HCT116 (cell line): Measurements from ENCODE around the gene HADH. TPM values are rescaled to one million over a fixed set of nuclear protein-coding genes. Genes with fewer than 3 reads are reported as not detected.

Experiments
- ATAC-seq: fragments of 200-7000 bp; cut with Tn5 transposase; 2 replicates; pipeline ENCODE4 v1.9.1; 2020; ENCODE audit warnings: mild to moderate bottlenecking, moderate library complexity
- BruUV-seq: library from RNA; stranded (reverse); fragments of 400-500 nt; replicated peaks from 2 replicates; lab custom pipeline; 2021; lab: Mats Ljungman, UMichigan
- CTCF ChIA-PET: fragments of 300-600 bp; sonication (Branson Sonifier 250); formaldehyde crosslinking; loops from one replicate; lab custom pipeline; 2021; ENCODE audit warnings: antibody characterized with exemption; lab: Charles Lee
- POLR2A ChIA-PET: fragments of 300-600, 350-600 bp; sonication (Branson Sonifier 250); formaldehyde crosslinking; loops from one replicate; lab custom pipeline; 2021; ENCODE audit warnings: antibody characterized with exemption; lab: Charles Lee
- RAD21 ChIA-PET, 2 experiments: fragments of 300-600 bp; sonication (Branson Sonifier 250); formaldehyde crosslinking; loops; one replicate each; lab custom pipeline; 2023; ENCODE audit warnings: low total read pairs in 2 of 2; ENCODE audit not compliant: uncharacterized antibody in 2 of 2, unreplicated experiment in 2 of 2, low non-redundant PET in 1 of 2; lab: Charles Lee
- DNase-seq: peaks from one replicate; pipeline ENCODE4 v3.0.0-alpha.2; 2010; ENCODE audit warnings: low read depth, low spot score
- H2AFZ ChIP-seq: fragments of 200-600 bp; shearing (Covaris generic), sonication (generic); 2 replicates; pipeline ENCODE4 v1.6.1; 2017; ENCODE audit warnings: low read depth, mixed run types, mixed read lengths, antibody characterized with exemption, low read length; ENCODE audit not compliant: poor library complexity, severe bottlenecking
- H3K27ac ChIP-seq: 2 replicates; pipeline ENCODE4 v1.5.1; 2012; ENCODE audit warnings: low read depth, low read length
- H3K27me3 ChIP-seq: fragments of 200-600 bp; sonication (generic); 2 replicates; pipeline ENCODE4 v1.6.1; 2016; ENCODE audit warnings: mixed run types, low read length, mixed read lengths; ENCODE audit not compliant: insufficient read depth
- H3K36me3 ChIP-seq, 2 experiments: fragments of 200-500 bp in 1 of 2; fragments of 200-600 bp in 1 of 2; sonication (Bioruptor generic) in 1 of 2; sonication (generic) in 1 of 2; 2 replicates each; pipeline versions ENCODE4 v1.5.1 to v1.6.1; 2014 to 2016; ENCODE audit warnings: low read length in 2 of 2, inconsistent platforms in 1 of 2, mixed read lengths in 1 of 2, mixed run types in 1 of 2; ENCODE audit not compliant: insufficient read depth in 2 of 2, control insufficient read depth in 1 of 2
- H3K4me1 ChIP-seq, 2 experiments: fragments of 200-600 bp in 1 of 2; sonication (generic) in 1 of 2; 2 replicates each; pipeline versions ENCODE4 v1.5.1 to v1.6.1; 2012 to 2017; ENCODE audit warnings: low read length in 2 of 2, inconsistent platforms in 1 of 2, mild to moderate bottlenecking in 1 of 2, mixed read lengths in 1 of 2, mixed run types in 1 of 2, moderate library complexity in 1 of 2; ENCODE audit not compliant: insufficient read depth in 2 of 2, control insufficient read depth in 1 of 2
- H3K4me2 ChIP-seq: fragments of 200-600 bp; sonication (generic); 2 replicates; pipeline ENCODE4 v1.6.1; 2017; ENCODE audit warnings: mixed run types, low read length, mixed read lengths
- H3K4me3 ChIP-seq, 2 experiments: fragments of 200-600 bp in 1 of 2; sonication (generic) in 1 of 2; replicated peaks in 1 of 2; 2 replicates each; pipeline ENCODE4 v1.5.1; 2011 to 2016; ENCODE audit warnings: low read length in 2 of 2, control low read depth in 1 of 2, low read depth in 1 of 2, mild to moderate bottlenecking in 1 of 2, mixed read lengths in 1 of 2, mixed run types in 1 of 2
- H3K79me2 ChIP-seq: fragments of 200-600 bp; sonication (generic); 2 replicates; pipeline ENCODE4 v1.6.1; 2017; ENCODE audit warnings: mild to moderate bottlenecking, mixed run types, low read length, moderate library complexity, mixed read lengths; ENCODE audit not compliant: insufficient read depth
- H3K9ac ChIP-seq: fragments of 200-600 bp; sonication (generic); 2 replicates; pipeline ENCODE4 v1.6.1; 2016; ENCODE audit warnings: low read length, mixed read lengths
- H3K9me2 ChIP-seq: fragments of 200-600 bp; sonication (generic), shearing (Covaris generic); 2 replicates; pipeline ENCODE4 v1.6.1; 2017; ENCODE audit warnings: mixed run types, mild to moderate bottlenecking, moderate library complexity; ENCODE audit not compliant: insufficient read depth
- H3K9me3 ChIP-seq, 2 experiments: fragments of 200-500 bp in 1 of 2; fragments of 200-600 bp in 1 of 2; sonication (Bioruptor generic) in 1 of 2; sonication (generic) in 1 of 2; 2 replicates each; pipeline ENCODE4 v1.6.1; 2014 to 2017; ENCODE audit warnings: low read length in 2 of 2, mixed read lengths in 2 of 2, inconsistent platforms in 1 of 2, low read depth in 1 of 2, mild to moderate bottlenecking in 1 of 2, mixed run types in 1 of 2, moderate library complexity in 1 of 2; ENCODE audit not compliant: control insufficient read depth in 1 of 2, insufficient read depth in 1 of 2
- H4K20me1 ChIP-seq: fragments of 200-600 bp; sonication (generic), shearing (Covaris generic); 2 replicates; pipeline ENCODE4 v1.6.1; 2017; ENCODE audit warnings: mixed run types, mild to moderate bottlenecking, moderate library complexity; ENCODE audit not compliant: insufficient read depth
- CBX3 ChIP-seq: IDR thresholded peaks from 2 replicates; pipeline ENCODE4 v1.6.1; 2012; ENCODE audit warnings: low read depth
- POLR2A ChIP-seq: IDR thresholded peaks from 2 replicates; pipeline ENCODE4 v1.7.0; 2011; ENCODE audit warnings: borderline replicate concordance; ENCODE audit not compliant: insufficient read depth, insufficient read length; ENCODE audit errors: extremely low read depth
- SIN3A ChIP-seq: IDR thresholded peaks from 2 replicates; pipeline ENCODE4 v1.6.1; 2012; ENCODE audit warnings: low read depth
- SRF ChIP-seq: IDR thresholded peaks from 2 replicates; pipeline ENCODE4 v1.6.1; 2012; ENCODE audit warnings: low read depth
- TCF7L2 ChIP-seq: IDR thresholded peaks from 2 replicates; pipeline ENCODE4 v1.7.0; 2011; ENCODE audit warnings: borderline replicate concordance, inconsistent platforms; ENCODE audit not compliant: insufficient read depth, insufficient read length; ENCODE audit errors: extremely low read depth
- intact Hi-C: fragments of 100-400 bp; cut with micrococcal nuclease; formaldehyde crosslinking; loops from 2 replicates; pipeline ENCODE4 v1.10.0; 2022
- total RNA-seq: library from RNA; stranded (reverse); gene quantifications from one replicate; pipeline ENCODE4 v1.2.1, GENCODE V29; 2021; ENCODE audit not compliant: unreplicated experiment
- TF ChIP-seq, protein P1 (sequence below): IDR thresholded peaks from 2 replicates; pipeline ENCODE4 v1.6.1; 2011; ENCODE audit warnings: mild to moderate bottlenecking, low read length, moderate library complexity; ENCODE audit not compliant: insufficient replicate concordance; ENCODE audit errors: extremely low read depth
- TF ChIP-seq, protein P2 (sequence below): IDR thresholded peaks from 2 replicates; pipeline ENCODE4 v1.6.1; 2012
- TF ChIP-seq, protein P3 (sequence below), 3 experiments: fragments of 200-600 bp in 1 of 3; sonication (generic) in 1 of 3; IDR thresholded peaks in 2 of 3; conservative IDR thresholded peaks in 1 of 3; 2 replicates each; pipeline ENCODE4 v1.5.1; 2012 to 2017; ENCODE audit warnings: low read depth in 2 of 3, low read length in 2 of 3, antibody characterized with exemption in 1 of 3, borderline replicate concordance in 1 of 3, control low read depth in 1 of 3, mild to moderate bottlenecking in 1 of 3, mixed read lengths in 1 of 3, mixed run types in 1 of 3, moderate library complexity in 1 of 3; ENCODE audit not compliant: insufficient read depth in 1 of 3
- TF ChIP-seq, protein P4 (sequence below): IDR thresholded peaks from 2 replicates; pipeline ENCODE4 v1.6.1; 2012; ENCODE audit warnings: low read depth
- TF ChIP-seq, protein P5 (sequence below): IDR thresholded peaks from 2 replicates; pipeline ENCODE4 v1.6.1; 2012

HADH gene
- total RNA-seq, 1 experiment from 2014 or later, result 30.2 TPM

DNA sequence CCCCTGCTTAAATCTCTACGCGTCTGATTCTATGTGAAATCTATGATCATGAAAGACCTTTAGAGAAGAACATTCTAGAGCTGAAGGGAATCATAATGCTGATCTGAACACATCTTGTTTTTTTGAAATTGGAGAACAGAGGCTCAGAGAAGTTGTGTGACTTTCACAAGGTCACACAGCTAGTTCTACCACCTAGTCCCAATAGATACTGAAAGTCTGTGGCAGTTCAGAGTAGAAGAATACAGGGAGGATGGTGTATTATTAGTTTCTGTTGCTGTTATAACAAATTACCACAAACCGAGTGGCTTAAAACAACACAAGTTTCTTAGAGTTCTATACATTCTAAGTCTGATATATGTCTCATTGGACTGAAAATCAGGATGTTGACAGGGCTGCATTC lies 43.9 kb upstream of the HADH start:
- CTCF ChIA-PET, result no interaction called here
- RAD21 ChIA-PET, result no interaction called here
- Histone ChIP-seq H3K9me3 (no peaks in the 10 kb centered on the region), H2AFZ (no peak overlapping the region), H3K4me2 (no peak overlapping the region), H3K79me2 (no peaks in the 10 kb centered on the region), H3K36me3 (no peaks in the 10 kb centered on the region), H3K27me3 (no peaks in the 10 kb centered on the region), H3K9ac (no peak overlapping the region), H3K4me3 (no peak overlapping the region), H3K9me2 (no peaks in the 10 kb centered on the region), H4K20me1 (no peaks in the 10 kb centered on the region), H3K4me1 (no peaks in the 10 kb centered on the region), H3K27ac (no peak overlapping the region)
- ATAC-seq, result no peak
- DNase-seq, result no peak
- intact Hi-C loops, result no loop called here
- BruUV-seq, result no TSS peak
- POLR2A ChIA-PET, result no interaction called here
- TF ChIP-seq, protein P1, sequence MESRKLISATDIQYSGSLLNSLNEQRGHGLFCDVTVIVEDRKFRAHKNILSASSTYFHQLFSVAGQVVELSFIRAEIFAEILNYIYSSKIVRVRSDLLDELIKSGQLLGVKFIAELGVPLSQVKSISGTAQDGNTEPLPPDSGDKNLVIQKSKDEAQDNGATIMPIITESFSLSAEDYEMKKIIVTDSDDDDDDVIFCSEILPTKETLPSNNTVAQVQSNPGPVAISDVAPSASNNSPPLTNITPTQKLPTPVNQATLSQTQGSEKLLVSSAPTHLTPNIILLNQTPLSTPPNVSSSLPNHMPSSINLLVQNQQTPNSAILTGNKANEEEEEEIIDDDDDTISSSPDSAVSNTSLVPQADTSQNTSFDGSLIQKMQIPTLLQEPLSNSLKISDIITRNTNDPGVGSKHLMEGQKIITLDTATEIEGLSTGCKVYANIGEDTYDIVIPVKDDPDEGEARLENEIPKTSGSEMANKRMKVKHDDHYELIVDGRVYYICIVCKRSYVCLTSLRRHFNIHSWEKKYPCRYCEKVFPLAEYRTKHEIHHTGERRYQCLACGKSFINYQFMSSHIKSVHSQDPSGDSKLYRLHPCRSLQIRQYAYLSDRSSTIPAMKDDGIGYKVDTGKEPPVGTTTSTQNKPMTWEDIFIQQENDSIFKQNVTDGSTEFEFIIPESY, result no peak
- TF ChIP-seq CBX3 (no peak), SRF (no peak), TCF7L2 (no peak), POLR2A (no peak), SIN3A (no peak)
- TF ChIP-seq, protein P2, sequence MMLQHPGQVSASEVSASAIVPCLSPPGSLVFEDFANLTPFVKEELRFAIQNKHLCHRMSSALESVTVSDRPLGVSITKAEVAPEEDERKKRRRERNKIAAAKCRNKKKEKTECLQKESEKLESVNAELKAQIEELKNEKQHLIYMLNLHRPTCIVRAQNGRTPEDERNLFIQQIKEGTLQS, result no peak
- TF ChIP-seq, protein P3, sequence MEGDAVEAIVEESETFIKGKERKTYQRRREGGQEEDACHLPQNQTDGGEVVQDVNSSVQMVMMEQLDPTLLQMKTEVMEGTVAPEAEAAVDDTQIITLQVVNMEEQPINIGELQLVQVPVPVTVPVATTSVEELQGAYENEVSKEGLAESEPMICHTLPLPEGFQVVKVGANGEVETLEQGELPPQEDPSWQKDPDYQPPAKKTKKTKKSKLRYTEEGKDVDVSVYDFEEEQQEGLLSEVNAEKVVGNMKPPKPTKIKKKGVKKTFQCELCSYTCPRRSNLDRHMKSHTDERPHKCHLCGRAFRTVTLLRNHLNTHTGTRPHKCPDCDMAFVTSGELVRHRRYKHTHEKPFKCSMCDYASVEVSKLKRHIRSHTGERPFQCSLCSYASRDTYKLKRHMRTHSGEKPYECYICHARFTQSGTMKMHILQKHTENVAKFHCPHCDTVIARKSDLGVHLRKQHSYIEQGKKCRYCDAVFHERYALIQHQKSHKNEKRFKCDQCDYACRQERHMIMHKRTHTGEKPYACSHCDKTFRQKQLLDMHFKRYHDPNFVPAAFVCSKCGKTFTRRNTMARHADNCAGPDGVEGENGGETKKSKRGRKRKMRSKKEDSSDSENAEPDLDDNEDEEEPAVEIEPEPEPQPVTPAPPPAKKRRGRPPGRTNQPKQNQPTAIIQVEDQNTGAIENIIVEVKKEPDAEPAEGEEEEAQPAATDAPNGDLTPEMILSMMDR (IDR thresholded peaks at IDR 0.05 in 2 of 3, conservative IDR thresholded peaks at IDR 0.05 in 1 of 3; ENCODE audit: borderline replicate concordance in 1 of 3, insufficient read depth in 1 of 3, low read depth in 2 of 3, low read length in 2 of 3), result no peak
- TF ChIP-seq, protein P4, sequence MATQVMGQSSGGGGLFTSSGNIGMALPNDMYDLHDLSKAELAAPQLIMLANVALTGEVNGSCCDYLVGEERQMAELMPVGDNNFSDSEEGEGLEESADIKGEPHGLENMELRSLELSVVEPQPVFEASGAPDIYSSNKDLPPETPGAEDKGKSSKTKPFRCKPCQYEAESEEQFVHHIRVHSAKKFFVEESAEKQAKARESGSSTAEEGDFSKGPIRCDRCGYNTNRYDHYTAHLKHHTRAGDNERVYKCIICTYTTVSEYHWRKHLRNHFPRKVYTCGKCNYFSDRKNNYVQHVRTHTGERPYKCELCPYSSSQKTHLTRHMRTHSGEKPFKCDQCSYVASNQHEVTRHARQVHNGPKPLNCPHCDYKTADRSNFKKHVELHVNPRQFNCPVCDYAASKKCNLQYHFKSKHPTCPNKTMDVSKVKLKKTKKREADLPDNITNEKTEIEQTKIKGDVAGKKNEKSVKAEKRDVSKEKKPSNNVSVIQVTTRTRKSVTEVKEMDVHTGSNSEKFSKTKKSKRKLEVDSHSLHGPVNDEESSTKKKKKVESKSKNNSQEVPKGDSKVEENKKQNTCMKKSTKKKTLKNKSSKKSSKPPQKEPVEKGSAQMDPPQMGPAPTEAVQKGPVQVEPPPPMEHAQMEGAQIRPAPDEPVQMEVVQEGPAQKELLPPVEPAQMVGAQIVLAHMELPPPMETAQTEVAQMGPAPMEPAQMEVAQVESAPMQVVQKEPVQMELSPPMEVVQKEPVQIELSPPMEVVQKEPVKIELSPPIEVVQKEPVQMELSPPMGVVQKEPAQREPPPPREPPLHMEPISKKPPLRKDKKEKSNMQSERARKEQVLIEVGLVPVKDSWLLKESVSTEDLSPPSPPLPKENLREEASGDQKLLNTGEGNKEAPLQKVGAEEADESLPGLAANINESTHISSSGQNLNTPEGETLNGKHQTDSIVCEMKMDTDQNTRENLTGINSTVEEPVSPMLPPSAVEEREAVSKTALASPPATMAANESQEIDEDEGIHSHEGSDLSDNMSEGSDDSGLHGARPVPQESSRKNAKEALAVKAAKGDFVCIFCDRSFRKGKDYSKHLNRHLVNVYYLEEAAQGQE, result no peak
- TF ChIP-seq, protein P5, sequence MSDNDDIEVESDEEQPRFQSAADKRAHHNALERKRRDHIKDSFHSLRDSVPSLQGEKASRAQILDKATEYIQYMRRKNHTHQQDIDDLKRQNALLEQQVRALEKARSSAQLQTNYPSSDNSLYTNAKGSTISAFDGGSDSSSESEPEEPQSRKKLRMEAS, result no peak
